Dendritic cell treated with granulocyte-macrophage colony-stimulating factor and Interleukin-4, amounts not matched to agents 40 ng/mL and 50 ng/mL, for 4 days (primary cell): ENCODE measurements around the gene TBP.
"Not testable (repeated sequence)": the region's sequence is repeated elsewhere in the genome, so short reads cannot be mapped to it uniquely, and the experiment has no call there.

Experiments
- H3K27ac Mint-ChIP-seq: one replicate; pipeline ENCODE4 v1.8.0; 2022; ENCODE audit warnings: mild to moderate bottlenecking, mixed read lengths
- H3K27me3 Mint-ChIP-seq: one replicate; pipeline ENCODE4 v1.8.0; 2022; ENCODE audit warnings: mild to moderate bottlenecking, mixed read lengths
- H3K36me3 Mint-ChIP-seq: one replicate; pipeline ENCODE4 v1.8.0; 2022; ENCODE audit warnings: low read depth, mixed read lengths
- H3K4me1 Mint-ChIP-seq: one replicate; pipeline ENCODE4 v1.8.0; 2022; ENCODE audit warnings: low read depth, mixed read lengths
- H3K4me3 Mint-ChIP-seq: one replicate; pipeline ENCODE4 v1.8.0; 2022; ENCODE audit warnings: mild to moderate bottlenecking, moderate library complexity, mixed read lengths
- H3K9me3 Mint-ChIP-seq: one replicate; pipeline ENCODE4 v1.8.0; 2022; ENCODE audit warnings: mixed read lengths
- intact Hi-C: fragments of 100-400 bp; cut with micrococcal nuclease; formaldehyde crosslinking; loops from one replicate; pipeline ENCODE4 v1.15.0; 2022

Gene TBP

GRCh38 chr6:170554013-170554795 is at the start of gene TBP:
TSS of gene TBP (plus strand) at chr6:170554369. CDS start at chr6:170557030, 2,661 bp downstream.
- Mint-ChIP-seq H3K27me3 (no peaks in the 10 kb centered on the region), H3K9me3 (no peaks in the 10 kb centered on the region), H3K4me3 (no peak within 1 kb of the TSS), H3K36me3 (peaks cover 44% of the 10 kb centered on the region), H3K4me1 (no peaks in the 10 kb centered on the region), H3K27ac (no peak within 1 kb of the TSS)
- intact Hi-C loops = loop anchor here (1.0 to 5.0 kb wide), 4 partner anchors 30 to 851 kb away; partner anchors contain the start of genes C6orf120, DYNLT2, ERMARD and FAM120B

DNA sequence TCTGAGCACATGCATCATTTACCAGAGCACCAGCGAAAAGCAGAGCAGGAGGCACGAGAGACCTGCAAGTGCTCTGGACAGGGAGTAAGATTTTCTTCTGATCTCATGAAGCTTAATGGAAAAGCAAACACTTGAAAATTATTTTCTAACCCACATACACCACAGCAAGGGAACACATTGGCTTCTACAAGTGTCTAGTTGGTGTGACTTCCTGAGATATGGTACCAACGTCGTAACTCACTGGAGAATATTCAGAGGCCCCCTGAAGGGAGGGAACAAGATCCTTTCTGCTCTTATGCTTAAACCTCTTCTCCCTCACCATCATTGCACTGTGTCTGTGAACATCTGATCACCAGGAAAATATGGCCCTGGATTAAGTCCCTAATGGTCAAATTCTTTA is 49.7 kb upstream of the TBP start:
- peaks cover 8% of the 10 kb centered on the region for H3K27me3 Mint-ChIP-seq
- H3K4me3 Mint-ChIP-seq = no peak overlapping the region
- intact Hi-C loops = no loop called here
- H3K36me3 Mint-ChIP-seq = no peaks in the 10 kb centered on the region
- peaks cover 32% of the 10 kb centered on the region for H3K9me3 Mint-ChIP-seq
- H3K4me1 Mint-ChIP-seq = no peaks in the 10 kb centered on the region
- no peak overlapping the region for H3K27ac Mint-ChIP-seq

DNA sequence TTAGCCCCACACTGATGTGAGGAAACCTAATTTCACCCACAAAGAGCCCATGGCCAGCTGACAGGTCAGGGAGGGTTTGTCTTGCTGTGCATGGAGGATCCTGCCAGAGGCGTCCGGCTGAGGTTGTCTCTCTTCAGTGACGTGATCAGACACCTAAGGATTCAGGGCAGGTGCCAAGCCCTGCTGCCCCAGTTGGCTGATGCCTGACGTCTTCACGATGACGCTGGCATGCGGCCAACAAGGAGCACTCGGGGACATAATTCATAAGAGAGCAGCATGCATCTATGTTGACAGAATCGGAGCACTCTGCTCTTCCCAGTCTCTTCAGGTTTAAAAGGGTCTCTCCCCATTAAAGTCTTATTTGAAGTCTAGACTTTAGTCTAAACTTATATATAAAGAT is 48.9 kb upstream of the TBP start:
- Mint-ChIP-seq H3K27ac (no peak overlapping the region), H3K4me3 (no peak overlapping the region), H3K9me3 (peaks cover 32% of the 10 kb centered on the region), H3K27me3 (peaks cover 8% of the 10 kb centered on the region), H3K4me1 (no peaks in the 10 kb centered on the region), H3K36me3 (no peaks in the 10 kb centered on the region)
- intact Hi-C loops = no loop called here

DNA sequence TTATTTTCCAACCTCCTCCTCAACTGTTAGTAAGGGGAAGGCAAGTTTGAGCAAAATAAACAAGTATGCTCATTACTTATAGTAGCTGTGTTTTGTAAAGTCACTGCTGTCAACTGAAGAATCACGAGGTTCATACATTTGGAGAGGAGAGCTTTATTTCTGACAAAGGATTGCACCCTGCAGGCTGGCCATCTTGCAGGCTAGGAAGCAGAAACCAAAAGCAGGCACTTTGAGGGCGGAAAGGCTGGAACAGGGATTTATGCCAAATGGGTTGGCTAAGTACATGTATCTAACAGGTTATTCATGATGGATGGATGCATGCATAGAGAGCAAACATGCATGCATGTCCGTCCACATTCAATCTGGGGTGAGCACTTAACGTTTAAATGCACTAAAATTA is 47.7 kb upstream of the TBP start:
- Mint-ChIP-seq H3K27me3 (peaks cover 8% of the 10 kb centered on the region), H3K27ac (no peak overlapping the region), H3K4me1 (no peaks in the 10 kb centered on the region), H3K36me3 (no peaks in the 10 kb centered on the region), H3K4me3 (no peak overlapping the region), H3K9me3 (peaks cover 21% of the 10 kb centered on the region)
- intact Hi-C loops = no loop called here

DNA sequence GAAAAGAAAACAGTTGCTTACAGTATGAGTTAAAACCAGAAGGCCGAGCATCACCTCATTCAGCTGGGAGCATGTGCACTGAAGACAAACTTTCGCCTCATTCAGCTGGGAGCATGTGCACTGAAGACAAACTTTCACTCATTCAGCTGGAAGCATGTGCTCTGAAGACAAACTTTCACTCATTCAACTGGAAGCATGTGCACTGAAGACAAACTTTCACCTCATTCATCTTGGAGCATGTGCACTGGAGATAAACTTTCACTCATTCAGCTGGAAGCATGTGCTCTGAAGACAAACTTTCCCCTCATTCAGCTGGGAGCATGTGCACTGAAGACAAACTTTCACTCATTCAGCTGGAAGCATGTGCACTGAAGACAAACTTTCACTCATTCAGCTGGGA is 46.4 kb upstream of the TBP start:
- H3K4me3 Mint-ChIP-seq, intact Hi-C loops, H3K4me1 Mint-ChIP-seq, H3K9me3 Mint-ChIP-seq, H3K27ac Mint-ChIP-seq, H3K36me3 Mint-ChIP-seq, H3K27me3 Mint-ChIP-seq: not testable (repeated sequence)

DNA sequence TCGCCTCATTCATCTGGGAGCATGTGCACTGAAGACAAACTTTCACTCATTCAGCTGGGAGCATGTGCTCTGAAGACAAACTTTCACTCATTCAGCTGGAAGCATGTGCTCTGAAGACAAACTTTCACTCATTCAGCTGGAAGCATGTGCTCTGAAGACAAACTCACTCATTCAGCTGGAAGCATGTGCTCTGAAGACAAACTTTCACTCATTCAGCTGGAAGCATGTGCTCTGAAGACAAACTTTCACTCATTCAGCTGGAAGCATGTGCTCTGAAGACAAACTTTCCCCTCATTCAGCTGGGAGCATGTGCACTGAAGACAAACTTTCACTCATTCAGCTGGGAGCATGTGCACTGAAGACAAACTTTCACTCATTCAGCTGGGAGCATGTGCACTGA is 45.9 kb upstream of the TBP start:
- H3K4me3 Mint-ChIP-seq, H3K27ac Mint-ChIP-seq, intact Hi-C loops, H3K36me3 Mint-ChIP-seq, H3K9me3 Mint-ChIP-seq, H3K4me1 Mint-ChIP-seq, H3K27me3 Mint-ChIP-seq: not testable (repeated sequence)

DNA sequence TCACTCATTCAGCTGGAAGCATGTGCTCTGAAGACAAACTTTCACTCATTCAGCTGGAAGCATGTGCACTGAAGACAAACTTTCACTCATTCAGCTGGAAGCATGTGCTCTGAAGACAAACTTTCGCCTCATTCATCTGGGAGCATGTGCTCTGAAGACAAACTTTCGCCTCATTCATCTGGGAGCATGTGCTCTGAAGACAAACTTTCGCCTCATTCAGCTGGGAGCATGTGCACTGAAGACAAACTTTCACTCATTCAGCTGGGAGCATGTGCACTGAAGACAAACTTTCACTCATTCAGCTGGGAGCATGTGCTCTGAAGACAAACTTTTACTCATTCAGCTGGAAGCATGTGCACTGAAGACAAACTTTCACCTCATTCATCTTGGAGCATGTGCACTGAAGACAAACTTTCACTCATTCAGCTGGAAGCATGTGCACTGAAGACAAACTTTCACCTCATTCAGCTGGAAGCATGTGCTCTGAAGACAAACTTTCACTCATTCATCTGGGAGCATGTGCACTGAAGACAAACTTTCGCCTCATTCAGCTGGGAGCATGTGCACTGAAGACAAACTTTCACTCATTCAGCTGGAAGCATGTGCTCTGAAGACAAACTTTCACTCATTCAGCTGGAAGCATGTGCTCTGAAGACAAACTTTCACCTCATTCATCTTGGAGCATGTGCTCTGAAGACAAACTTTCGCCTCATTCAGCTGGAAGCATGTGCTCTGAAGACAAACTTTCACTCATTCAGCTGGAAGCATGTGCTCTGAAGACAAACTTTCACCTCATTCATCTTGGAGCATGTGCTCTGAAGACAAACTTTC is 45.1 kb upstream of the TBP start:
- H3K36me3 Mint-ChIP-seq, H3K27ac Mint-ChIP-seq, H3K4me3 Mint-ChIP-seq, H3K27me3 Mint-ChIP-seq, H3K9me3 Mint-ChIP-seq, intact Hi-C loops, H3K4me1 Mint-ChIP-seq: not testable (repeated sequence)

- H3K4me1 Mint-ChIP-seq = no peaks in the 10 kb centered on the region
- no peak overlapping the region for H3K27ac Mint-ChIP-seq
- intact Hi-C loops = no loop called here
- H3K4me3 Mint-ChIP-seq = no peak overlapping the region
- H3K36me3 Mint-ChIP-seq = no peaks in the 10 kb centered on the region
- H3K9me3 Mint-ChIP-seq = no peaks in the 10 kb centered on the region
- H3K27me3 Mint-ChIP-seq = peaks cover 7% of the 10 kb centered on the region
These were observed 44.5 kb upstream of the TBP start for GRCh38 chr6:170509723-170510018.

DNA sequence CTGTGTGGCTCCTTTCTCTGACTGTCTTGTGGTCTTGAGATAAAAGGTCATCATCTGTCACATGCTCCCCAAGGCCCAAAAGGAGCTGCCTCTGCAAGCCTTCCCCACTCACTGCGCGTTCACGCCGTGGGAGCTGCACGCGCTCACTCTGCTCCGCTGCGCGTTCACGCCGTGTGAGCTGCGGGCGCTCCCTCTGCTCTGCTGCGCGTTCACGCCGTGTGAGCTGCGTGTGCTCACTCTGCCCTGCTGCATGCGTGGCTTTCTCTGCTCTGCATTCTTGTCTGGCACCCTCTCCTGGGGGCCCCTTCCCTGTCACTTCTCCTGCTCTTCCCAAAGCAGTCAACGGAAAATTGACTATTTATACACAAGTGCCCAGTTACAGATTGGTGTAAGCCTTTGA is 43.5 kb upstream of the TBP start:
- intact Hi-C loops = no loop called here
- Mint-ChIP-seq H3K4me3 (no peak overlapping the region), H3K4me1 (no peaks in the 10 kb centered on the region), H3K36me3 (no peaks in the 10 kb centered on the region), H3K9me3 (no peaks in the 10 kb centered on the region), H3K27me3 (peaks cover 7% of the 10 kb centered on the region), H3K27ac (no peak overlapping the region)

GRCh38 chr6:170512249-170512648 is 41.9 kb upstream of the TBP start:
- H3K4me3 Mint-ChIP-seq = no peak overlapping the region
- H3K27ac Mint-ChIP-seq = no peak overlapping the region
- no peaks in the 10 kb centered on the region for H3K9me3 Mint-ChIP-seq
- no peaks in the 10 kb centered on the region for H3K36me3 Mint-ChIP-seq
- intact Hi-C loops = no loop called here
- peaks cover 4% of the 10 kb centered on the region for H3K4me1 Mint-ChIP-seq
- H3K27me3 Mint-ChIP-seq = peaks cover 6% of the 10 kb centered on the region

- H3K27ac Mint-ChIP-seq = no peak overlapping the region
- H3K4me1 Mint-ChIP-seq = peaks cover 4% of the 10 kb centered on the region
- H3K4me3 Mint-ChIP-seq = no peak overlapping the region
- intact Hi-C loops = loop anchor here (5.0 kb wide), 2 partner anchors 723 to 1558 kb away; no protein-coding TSS in a partner anchor
- H3K36me3 Mint-ChIP-seq = no peaks in the 10 kb centered on the region
- H3K27me3 Mint-ChIP-seq = peaks cover 11% of the 10 kb centered on the region
- H3K9me3 Mint-ChIP-seq = no peaks in the 10 kb centered on the region
These were observed 39.3 kb upstream of the TBP start for GRCh38 chr6:170514908-170515307.

DNA sequence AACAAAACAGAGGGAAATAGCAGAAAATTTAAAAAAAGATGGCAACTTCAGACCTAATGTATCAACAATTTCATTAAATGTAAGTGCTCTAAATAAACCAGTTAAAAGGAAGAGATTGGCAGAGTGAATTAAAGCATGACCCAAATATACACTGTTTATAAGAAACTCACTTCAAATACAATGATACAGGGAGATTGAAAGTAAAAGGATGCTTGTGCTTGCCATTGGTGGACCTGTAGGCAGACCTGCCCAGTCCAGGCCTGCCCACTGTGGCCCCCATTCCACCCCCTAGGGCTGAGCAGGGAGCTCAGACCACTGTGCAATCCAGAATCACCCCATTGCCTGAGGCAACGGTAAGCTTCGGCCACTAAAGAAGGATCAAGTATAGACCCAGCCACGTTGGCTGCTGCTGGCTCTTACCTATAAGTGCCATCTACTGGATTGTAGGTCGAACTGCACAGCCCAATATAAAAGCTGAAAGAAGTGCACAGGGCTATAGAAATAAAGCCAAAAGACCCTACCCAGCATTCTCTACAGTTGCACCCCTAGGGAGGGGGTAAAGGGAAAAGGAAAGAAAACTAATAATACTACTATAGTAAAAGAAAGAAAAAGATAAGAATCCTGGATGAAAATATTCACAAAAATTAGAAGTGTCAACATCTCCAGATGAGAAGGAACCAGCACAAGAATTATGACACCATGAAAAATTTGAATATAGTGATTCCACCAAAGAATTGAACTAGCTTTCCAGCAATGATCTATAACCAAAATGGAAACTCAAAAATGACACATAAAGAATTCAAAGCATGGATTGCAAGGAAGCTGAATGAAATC is 37.2 kb upstream of the TBP start:
- Mint-ChIP-seq H3K27me3 (peaks cover 15% of the 10 kb centered on the region), H3K4me3 (no peak overlapping the region), H3K9me3 (no peaks in the 10 kb centered on the region), H3K27ac (no peak overlapping the region), H3K36me3 (no peaks in the 10 kb centered on the region), H3K4me1 (peaks cover 4% of the 10 kb centered on the region)
- intact Hi-C loops = loop anchor here (1.0 to 5.0 kb wide), 3 partner anchors 685 to 1560 kb away; no protein-coding TSS in a partner anchor

DNA sequence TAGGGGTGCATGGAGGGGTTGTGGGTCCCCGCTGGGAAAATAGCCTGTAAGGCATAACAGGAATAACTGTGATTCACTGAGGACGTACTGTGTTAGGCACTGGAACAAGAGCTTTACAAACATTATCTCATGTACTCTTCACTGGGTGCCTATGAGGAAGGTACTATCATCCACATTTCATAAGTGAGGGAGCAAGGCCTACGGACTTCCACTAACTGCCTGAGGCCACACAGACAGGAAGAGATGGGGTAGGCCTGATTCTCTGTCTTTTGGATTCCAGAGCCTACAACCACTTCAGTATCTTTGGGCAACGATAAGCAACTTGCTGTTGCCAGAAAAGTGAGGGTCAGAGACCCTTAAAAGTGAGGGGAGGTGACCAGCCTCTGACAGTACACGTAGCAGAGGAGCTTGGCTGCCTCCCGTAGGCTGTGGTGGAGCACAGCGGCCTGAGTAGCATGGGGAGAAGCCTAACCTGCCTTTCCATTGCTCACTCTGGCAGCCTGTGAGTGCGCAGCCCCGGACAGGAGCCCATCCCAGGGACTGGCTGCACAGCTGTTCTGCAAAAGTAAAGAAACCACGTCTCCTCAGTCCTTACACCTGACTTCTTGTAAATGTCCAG is 31.5 kb upstream of the TBP start:
- no peaks in the 10 kb centered on the region for H3K4me1 Mint-ChIP-seq
- no peak overlapping the region for H3K4me3 Mint-ChIP-seq
- H3K36me3 Mint-ChIP-seq = no peaks in the 10 kb centered on the region
- H3K9me3 Mint-ChIP-seq = no peaks in the 10 kb centered on the region
- H3K27ac Mint-ChIP-seq = no peak overlapping the region
- intact Hi-C loops = loop anchor here (10.0 kb wide), 1 partner anchor 568 kb away; no protein-coding TSS in a partner anchor
- H3K27me3 Mint-ChIP-seq = peaks cover 9% of the 10 kb centered on the region
